Neural progenitor cell (in vitro differentiated cells): Measurements from ENCODE around the gene CSAD. TPM values are rescaled to one million over a fixed set of nuclear protein-coding genes. Genes with fewer than 3 reads are reported as not detected.

Source experiments
- DNase-seq: peaks from one replicate; pipeline ENCODE4 v3.0.0-alpha.2; 2016; ENCODE audit warnings: low spot score
- H2AFZ ChIP-seq: fragments of 200-600 bp; sonication (generic); replicated peaks from 2 replicates; pipeline ENCODE4 v1.6.1; 2016; ENCODE audit warnings: antibody characterized with exemption
- H3F3A ChIP-seq: fragments of 200-600 bp; sonication (generic); 2 replicates; pipeline ENCODE4 v1.6.1; 2016; ENCODE audit warnings: antibody characterized with exemption, low read depth
- H3K27ac ChIP-seq: fragments of 200-600 bp; sonication (generic); 2 replicates; pipeline ENCODE4 v1.5.1; 2016; ENCODE audit warnings: mild to moderate bottlenecking
- H3K27me3 ChIP-seq: fragments of 200-600 bp; sonication (generic); 2 replicates; pipeline ENCODE4 v1.6.1; 2016; ENCODE audit warnings: mild to moderate bottlenecking, moderate library complexity
- H3K36me3 ChIP-seq: fragments of 200-600 bp; sonication (generic); 2 replicates; pipeline ENCODE4 v1.5.1; 2016
- H3K4me1 ChIP-seq: fragments of 200-600 bp; sonication (generic); 2 replicates; pipeline ENCODE4 v1.6.1; 2016; ENCODE audit warnings: mixed run types
- H3K4me2 ChIP-seq: fragments of 200-600 bp; sonication (generic); 2 replicates; pipeline ENCODE4 v1.6.1; 2016
- H3K4me3 ChIP-seq: fragments of 200-600 bp; sonication (generic); 2 replicates; pipeline ENCODE4 v1.5.1; 2016
- H3K79me2 ChIP-seq: fragments of 200-600 bp; sonication (generic); 2 replicates; pipeline ENCODE4 v1.6.1; 2016; ENCODE audit warnings: low read depth
- H3K9ac ChIP-seq: fragments of 200-600 bp; sonication (generic); 2 replicates; pipeline ENCODE4 v1.6.1; 2016
- H3K9me3 ChIP-seq: fragments of 200-600 bp; sonication (generic); 2 replicates; pipeline ENCODE4 v1.5.1; 2016; ENCODE audit warnings: low read depth
- H4K20me1 ChIP-seq: fragments of 200-600 bp; sonication (generic); 2 replicates; pipeline ENCODE4 v1.6.1; 2016; ENCODE audit warnings: low read depth
- H3K27ac Mint-ChIP-seq: 3 replicates; pipeline ENCODE4 v1.8.0; 2021; ENCODE audit warnings: mixed read lengths
- H3K27me3 Mint-ChIP-seq: 2 replicates; pipeline ENCODE4 v1.8.0; 2022; ENCODE audit warnings: low read depth, mild to moderate bottlenecking, inconsistent platforms, moderate library complexity, mixed read lengths; ENCODE audit not compliant: insufficient read depth
- H3K36me3 Mint-ChIP-seq: 3 replicates; pipeline ENCODE4 v1.8.0; 2021; ENCODE audit warnings: mixed read lengths
- H3K4me1 Mint-ChIP-seq: 3 replicates; pipeline ENCODE4 v1.8.0; 2021; ENCODE audit warnings: mixed read lengths
- H3K4me3 Mint-ChIP-seq: 3 replicates; pipeline ENCODE4 v1.8.0; 2021; ENCODE audit warnings: mild to moderate bottlenecking, moderate library complexity, mixed read lengths
- H3K9me3 Mint-ChIP-seq: 3 replicates; pipeline ENCODE4 v1.8.0; 2020; ENCODE audit warnings: mixed read lengths
- CTCF ChIP-seq: fragments of 200-600 bp; sonication (generic); IDR thresholded peaks from 2 replicates; pipeline ENCODE4 v1.5.1; 2017; ENCODE audit warnings: antibody characterized with exemption, mild to moderate bottlenecking
- EZH2 ChIP-seq: fragments of 200-600 bp; sonication (generic); IDR thresholded peaks from 2 replicates; pipeline ENCODE4 v1.6.1; 2017; ENCODE audit warnings: antibody characterized with exemption, mild to moderate bottlenecking, moderate library complexity
- EZH2phosphoT487 ChIP-seq: fragments of 200-600 bp; sonication (generic); IDR thresholded peaks from 2 replicates; pipeline ENCODE4 v1.6.1; 2017; ENCODE audit warnings: antibody characterized with exemption
- total RNA-seq: library from RNA; depleted of rRNA; stranded (reverse); fragments of >200 nt; gene quantifications from 2 replicates; pipeline ENCODE4 v1.2.3, GENCODE V29; 2015; ENCODE audit warnings: low replicate concordance

The CSAD gene
- total RNA-seq, 1 donor from 2014 or later, result 26.9 TPM

DNA sequence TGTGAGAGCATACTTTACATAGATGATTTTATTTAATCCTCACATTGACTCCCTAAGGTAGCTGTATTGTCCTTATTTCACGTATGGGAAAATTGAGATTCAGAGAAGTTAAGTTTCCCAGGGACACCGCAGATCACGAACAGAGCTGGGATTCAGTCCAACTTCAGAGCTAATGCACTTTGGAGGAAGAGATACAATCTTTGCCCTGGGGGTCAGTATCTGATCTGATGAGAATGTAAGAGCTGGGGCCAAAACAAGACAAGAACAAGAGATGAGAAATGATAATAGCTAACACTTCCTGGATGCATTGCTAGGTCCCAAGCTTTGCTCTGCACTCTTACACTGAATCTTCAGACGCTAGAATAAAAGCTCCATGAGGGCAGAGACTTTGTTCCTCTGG, 6.0 kb upstream of the CSAD start:
- Histone ChIP-seq H3K4me3 (no peak overlapping the region), H2AFZ (no peak overlapping the region), H3K4me2 (no peak overlapping the region), H3K9me3 (no peaks in the 10 kb centered on the region), H4K20me1 (peaks cover 42% of the 10 kb centered on the region), H3K79me2 (peaks cover 23% of the 10 kb centered on the region), H3K4me1 (peaks cover 19% of the 10 kb centered on the region), H3K36me3 (peaks cover 5% of the 10 kb centered on the region), H3K27me3 (no peaks in the 10 kb centered on the region), H3K27ac (no peak overlapping the region), H3F3A (peaks cover 18% of the 10 kb centered on the region), H3K9ac (no peak overlapping the region)
- no peak for DNase-seq
- H3K27me3 Mint-ChIP-seq, result peaks cover 4% of the 10 kb centered on the region
- peaks cover 53% of the 10 kb centered on the region for H3K36me3 Mint-ChIP-seq
- TF ChIP-seq CTCF, result no peak
- H3K4me1 Mint-ChIP-seq, result peaks cover 21% of the 10 kb centered on the region
- H3K4me3 Mint-ChIP-seq, result no peak overlapping the region
- no peak overlapping the region for H3K27ac Mint-ChIP-seq
- no peaks in the 10 kb centered on the region for H3K9me3 Mint-ChIP-seq

DNA sequence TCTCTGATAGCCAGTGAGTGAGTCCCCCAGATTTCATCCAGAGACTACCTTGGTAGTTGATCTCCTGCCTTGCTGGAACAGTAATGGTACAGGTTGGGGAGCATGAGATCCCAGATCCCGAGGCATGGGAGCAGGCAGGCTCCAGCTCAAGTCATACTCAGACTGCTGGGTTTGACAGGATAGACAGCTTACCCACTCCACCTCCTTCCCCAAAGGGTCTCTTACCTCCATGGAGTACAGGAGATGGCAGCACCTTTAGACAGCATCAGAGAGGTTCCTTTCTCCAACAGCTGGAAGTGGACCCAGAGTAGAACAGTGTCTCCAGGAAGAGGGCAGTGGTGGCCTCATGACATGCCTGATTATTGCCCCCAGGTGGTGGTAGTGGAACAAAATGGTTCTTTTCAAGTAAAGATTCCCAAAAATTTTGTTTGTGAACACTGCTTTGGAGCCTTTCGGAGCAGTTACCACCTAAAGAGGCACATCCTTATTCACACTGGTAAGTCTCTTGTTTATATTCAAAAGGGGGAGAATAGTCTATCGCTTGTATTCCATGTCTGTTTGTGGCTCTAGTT, 4.9 kb upstream of the CSAD start:
- no peak overlapping the region for H3K4me3 ChIP-seq
- H3F3A ChIP-seq, result peaks cover 29% of the 10 kb centered on the region
- H3K9ac ChIP-seq, result no peak overlapping the region
- H2AFZ ChIP-seq, result no peak overlapping the region
- H3K79me2 ChIP-seq, result peaks cover 28% of the 10 kb centered on the region
- peaks cover 22% of the 10 kb centered on the region for H3K4me1 ChIP-seq
- peaks cover 5% of the 10 kb centered on the region for H3K36me3 ChIP-seq
- no peak overlapping the region for H3K4me3 Mint-ChIP-seq
- H3K27ac ChIP-seq, result no peak overlapping the region
- H3K27me3 Mint-ChIP-seq, result peaks cover 7% of the 10 kb centered on the region
- H3K27me3 ChIP-seq, result no peaks in the 10 kb centered on the region
- DNase-seq, result no peak
- no peaks in the 10 kb centered on the region for H3K9me3 ChIP-seq
- peaks cover 28% of the 10 kb centered on the region for H3K4me1 Mint-ChIP-seq
- H4K20me1 ChIP-seq, result peaks cover 36% of the 10 kb centered on the region
- TF ChIP-seq CTCF (no peak), EZH2 (no peak), EZH2phosphoT487 (no peak)
- H3K36me3 Mint-ChIP-seq, result peaks cover 51% of the 10 kb centered on the region
- no peak overlapping the region for H3K4me2 ChIP-seq
- no peak overlapping the region for H3K27ac Mint-ChIP-seq
- H3K9me3 Mint-ChIP-seq, result no peaks in the 10 kb centered on the region

DNA sequence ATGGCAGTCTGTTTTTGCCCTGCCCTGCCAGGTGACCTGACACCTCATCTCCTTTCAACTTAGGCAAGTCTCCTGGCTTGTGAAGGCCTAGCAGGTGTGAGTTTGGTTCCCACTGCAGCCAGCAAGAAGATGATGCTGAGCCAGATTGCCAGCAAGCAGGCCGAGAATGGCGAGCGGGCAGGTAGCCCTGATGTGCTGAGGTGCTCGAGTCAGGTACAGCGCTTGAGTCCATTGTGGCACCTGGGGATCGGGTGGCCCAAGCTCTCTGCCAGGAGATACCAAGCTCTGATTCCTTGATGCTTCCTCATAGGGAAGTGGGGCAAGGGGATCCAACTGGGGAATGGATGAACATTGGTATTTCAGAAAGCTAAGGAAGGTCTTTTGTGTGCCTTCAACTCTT, 4.1 kb upstream of the CSAD start:
- TF ChIP-seq CTCF, result no peak
- TF ChIP-seq EZH2, result no peak
- no peak for TF ChIP-seq EZH2phosphoT487
- H3K4me2 ChIP-seq, result no peak overlapping the region
- peaks cover 24% of the 10 kb centered on the region for H3K4me1 ChIP-seq
- no peak overlapping the region for H3K4me3 Mint-ChIP-seq
- no peak overlapping the region for H3K27ac Mint-ChIP-seq
- peaks cover 51% of the 10 kb centered on the region for H3K36me3 Mint-ChIP-seq
- peaks cover 5% of the 10 kb centered on the region for H3K36me3 ChIP-seq
- peaks cover 28% of the 10 kb centered on the region for H3K79me2 ChIP-seq
- H3K4me3 ChIP-seq, result no peak overlapping the region
- no peak overlapping the region for H2AFZ ChIP-seq
- H3K9me3 Mint-ChIP-seq, result no peaks in the 10 kb centered on the region
- H3K9ac ChIP-seq, result no peak overlapping the region
- H3K4me1 Mint-ChIP-seq, result peaks cover 28% of the 10 kb centered on the region
- no peak overlapping the region for H3K27ac ChIP-seq
- H3F3A ChIP-seq, result peaks cover 38% of the 10 kb centered on the region
- no peaks in the 10 kb centered on the region for H3K27me3 ChIP-seq
- peaks cover 7% of the 10 kb centered on the region for H3K27me3 Mint-ChIP-seq
- no peaks in the 10 kb centered on the region for H3K9me3 ChIP-seq
- DNase-seq, result no peak
- peaks cover 30% of the 10 kb centered on the region for H4K20me1 ChIP-seq
